AG04449 (cell line): ENCODE data around the gene KCNJ2.

Experiments used
- CTCF ChIA-PET: fragments of 350-600 bp; formaldehyde crosslinking; extraction: SDS; loops from one replicate; lab custom pipeline; 2021; ENCODE audit warnings: antibody characterized with exemption; lab: Yijun Ruan, JAX
- POLR2A ChIA-PET: fragments of 400-600, 350-600 bp; formaldehyde crosslinking; extraction: SDS; loops from one replicate; lab custom pipeline; 2020; ENCODE audit warnings: antibody characterized with exemption, inconsistent platforms; lab: Yijun Ruan, JAX
- DNase-seq: peaks from one replicate; pipeline ENCODE4 v3.0.0-alpha.2; 2010; ENCODE audit warnings: low read depth, low spot score
- H3K4me3 ChIP-seq: 2 replicates; pipeline ENCODE4 v1.5.1; 2011; ENCODE audit warnings: low read depth, mild to moderate bottlenecking, control low read depth, low read length
- CTCF ChIP-seq: IDR thresholded peaks from one replicate; pipeline ENCODE4 v1.5.1; 2011; ENCODE audit warnings: mild to moderate bottlenecking, moderate library complexity, low read length, control low read depth, inconsistent platforms; ENCODE audit not compliant: insufficient read depth; ENCODE audit errors: missing control alignments

The KCNJ2 gene

GRCh38 chr17:70124723-70125122, 44.6 kb upstream of the KCNJ2 start:
- no peak for TF ChIP-seq CTCF
- CTCF ChIA-PET: no interaction called here

GRCh38 chr17:70127221-70127873, 42.0 kb upstream of the KCNJ2 start:
- no peak overlapping the region for H3K4me3 ChIP-seq
- no peak for TF ChIP-seq CTCF
- POLR2A ChIA-PET: no interaction called here
- CTCF ChIA-PET: interaction anchor here (1.3 kb wide), 1 partner anchor 518 kb away, joined by 3 read pairs; no protein-coding TSS in a partner anchor
- no peak for DNase-seq

More at GRCh38 chr17:70124723-70125122, 44.6 kb upstream of the KCNJ2 start:
- DNase-seq: no peak
- POLR2A ChIA-PET: no interaction called here
- no peak overlapping the region for H3K4me3 ChIP-seq

- POLR2A ChIA-PET: no interaction called here
- H3K4me3 ChIP-seq: no peak overlapping the region
- no peak for TF ChIP-seq CTCF
- CTCF ChIA-PET: no interaction called here
- DNase-seq: no peak
Observed at GRCh38 chr17:70128727-70129238, 40.5 kb upstream of the KCNJ2 start.

- H3K4me3 ChIP-seq: no peak overlapping the region
- POLR2A ChIA-PET: no interaction called here
- DNase-seq: no peak
- CTCF ChIA-PET: no interaction called here
- no peak for TF ChIP-seq CTCF
Observed at GRCh38 chr17:70130289-70130688, 39.0 kb upstream of the KCNJ2 start.

GRCh38 chr17:70132505-70132904, 36.8 kb upstream of the KCNJ2 start:
- POLR2A ChIA-PET: no interaction called here
- TF ChIP-seq CTCF: no peak
- CTCF ChIA-PET: no interaction called here
- H3K4me3 ChIP-seq: no peak overlapping the region
- no peak for DNase-seq

GRCh38 chr17:70134042-70134441, 35.3 kb upstream of the KCNJ2 start:
- TF ChIP-seq CTCF: no peak
- POLR2A ChIA-PET: no interaction called here
- CTCF ChIA-PET: no interaction called here
- no peak overlapping the region for H3K4me3 ChIP-seq
- no peak for DNase-seq
